ENCODE results near the gene NUDT12. TPM values are rescaled to one million over a fixed set of nuclear protein-coding genes. Genes with fewer than 3 reads are reported as not detected.

NUDT12 gene
- total RNA-seq, 1 experiment from 2014 or later, result 15.0 TPM

DNA sequence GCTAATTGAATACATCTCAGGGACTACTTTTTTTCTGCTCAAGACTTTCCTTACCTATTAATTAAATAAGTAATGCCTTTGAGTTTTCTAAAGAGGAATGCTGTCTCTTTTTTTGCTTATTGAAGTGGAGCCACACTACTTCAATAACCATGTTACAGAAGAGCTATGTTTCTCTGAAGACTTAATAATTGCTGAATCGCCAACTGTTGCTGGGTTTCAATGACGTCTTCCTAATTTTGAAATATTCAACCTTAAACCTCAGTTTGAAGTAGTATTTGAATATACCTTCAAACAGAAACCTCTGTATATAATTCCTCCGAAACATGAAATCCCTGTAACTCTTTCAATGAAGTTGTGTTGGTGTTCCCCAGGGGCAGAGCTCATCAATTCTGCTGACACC is 21.0 kb downstream of the NUDT12 start:
- no peak for DNase-seq (ENCODE audit: low read depth)

- no peak for DNase-seq (ENCODE audit: low read depth)
Measured at GRCh38 chr5:103541114-103541513, 21.5 kb downstream of the NUDT12 start.

DNA sequence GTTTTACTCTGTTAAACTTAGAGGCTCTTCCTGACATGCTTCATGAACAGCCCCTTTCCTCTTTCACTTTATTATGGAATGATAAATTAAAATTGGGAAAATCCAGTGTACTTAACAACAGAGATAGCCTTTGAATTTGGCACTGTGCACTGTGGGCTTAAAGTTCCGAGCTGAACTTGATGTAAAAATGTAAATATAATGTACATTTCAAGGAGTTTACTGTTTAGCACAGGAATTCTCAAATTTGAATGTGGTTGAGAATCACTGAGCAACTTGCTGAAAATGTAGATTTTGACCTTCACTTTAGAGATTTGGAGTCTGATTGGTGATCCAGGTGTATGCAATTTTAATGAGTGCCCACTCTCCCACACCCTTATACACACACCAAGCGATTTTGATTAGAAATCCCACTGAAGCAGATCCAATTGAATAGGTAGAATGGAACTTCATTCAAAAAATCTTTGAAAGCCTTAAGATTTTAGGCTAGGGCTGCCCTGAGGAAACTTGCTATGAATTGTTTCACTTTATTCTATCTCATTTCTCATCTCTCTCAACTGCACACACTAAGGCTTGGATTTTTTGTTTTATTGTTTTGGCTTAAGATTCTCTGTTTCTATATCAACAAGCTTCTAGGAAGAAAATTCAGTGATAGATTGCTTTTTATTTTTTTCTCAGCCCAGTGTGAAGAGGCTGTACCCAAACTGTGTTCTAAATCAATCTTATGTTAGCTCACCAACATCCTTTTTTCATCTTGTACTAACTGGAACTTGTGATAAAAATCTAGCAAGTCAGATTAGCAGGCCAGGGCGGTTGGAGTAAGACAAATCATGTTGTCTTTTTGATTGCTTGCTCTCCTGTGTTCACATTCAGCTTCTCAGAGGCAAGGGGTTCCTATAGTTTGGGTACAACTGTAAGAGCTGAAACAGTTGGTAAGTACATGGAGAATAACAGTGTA is 22.9 kb downstream of the NUDT12 start:
- no peak for DNase-seq (ENCODE audit: low read depth)

- DNase-seq (ENCODE audit: low read depth), result no peak
Measured at GRCh38 chr5:103532086-103532734, 30.4 kb downstream of the NUDT12 start.

DNA sequence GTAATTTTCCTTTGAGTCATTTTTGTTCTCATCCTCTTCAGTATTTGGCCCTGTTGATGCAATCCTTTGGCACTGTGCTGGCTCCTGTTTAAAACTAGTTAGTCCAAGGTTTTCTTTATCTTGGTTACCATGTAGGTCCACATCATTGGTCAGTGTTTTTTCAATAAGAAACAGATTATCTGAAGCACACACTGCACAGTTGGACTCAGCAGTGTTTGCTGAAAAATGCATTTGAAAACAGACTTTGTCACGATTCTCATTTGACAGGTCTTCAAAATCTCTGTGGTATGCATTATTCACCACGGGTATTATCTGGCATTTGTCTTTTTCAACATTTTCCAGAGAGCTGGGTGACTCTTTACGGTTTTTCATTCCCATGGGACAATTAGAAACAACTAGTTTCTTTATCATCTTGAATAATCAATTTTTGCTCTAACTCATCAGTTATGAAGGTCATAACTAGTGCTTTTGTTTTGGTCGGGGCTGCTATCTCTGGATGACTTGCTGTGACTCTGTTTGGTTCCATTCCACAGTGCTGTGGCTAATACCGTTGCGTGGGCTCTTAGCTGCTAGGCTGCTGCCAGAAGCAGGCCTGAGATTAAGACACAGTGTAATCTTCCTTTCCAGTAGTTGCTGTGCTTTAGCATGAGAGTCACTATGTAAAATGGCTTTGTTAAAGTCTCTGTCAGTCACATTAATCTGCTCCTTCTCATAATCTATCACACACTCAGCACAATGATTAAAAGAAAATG is 36.2 kb downstream of the NUDT12 start:
- DNase-seq (ENCODE audit: low read depth), result no peak

- no peak for DNase-seq (ENCODE audit: low read depth)
Measured at GRCh38 chr5:103525361-103525760, 37.2 kb downstream of the NUDT12 start.

DNA sequence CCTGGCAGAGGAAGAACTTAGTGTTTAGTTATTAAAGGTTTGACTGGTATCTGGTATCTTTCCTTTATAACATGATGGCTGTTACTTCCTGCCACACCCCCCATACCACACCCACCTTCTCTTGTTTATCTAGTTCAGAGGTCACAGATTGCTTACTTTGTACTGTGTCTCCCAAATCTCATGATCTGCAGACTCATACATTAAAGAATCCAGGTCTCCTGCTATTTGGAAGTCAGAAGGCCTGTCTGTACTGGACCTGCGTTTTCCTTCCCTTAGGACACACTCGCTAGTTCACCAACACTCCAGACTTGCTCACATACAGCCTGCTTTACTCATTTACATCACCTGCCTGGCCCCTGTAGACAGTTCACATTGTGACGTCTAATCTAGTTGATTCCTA is 39.3 kb downstream of the NUDT12 start:
- DNase-seq (ENCODE audit: low read depth), result peak; percentile 2

- no peak for DNase-seq (ENCODE audit: low read depth)
Measured at GRCh38 chr5:103522586-103522985, 40.0 kb downstream of the NUDT12 start.

DNA sequence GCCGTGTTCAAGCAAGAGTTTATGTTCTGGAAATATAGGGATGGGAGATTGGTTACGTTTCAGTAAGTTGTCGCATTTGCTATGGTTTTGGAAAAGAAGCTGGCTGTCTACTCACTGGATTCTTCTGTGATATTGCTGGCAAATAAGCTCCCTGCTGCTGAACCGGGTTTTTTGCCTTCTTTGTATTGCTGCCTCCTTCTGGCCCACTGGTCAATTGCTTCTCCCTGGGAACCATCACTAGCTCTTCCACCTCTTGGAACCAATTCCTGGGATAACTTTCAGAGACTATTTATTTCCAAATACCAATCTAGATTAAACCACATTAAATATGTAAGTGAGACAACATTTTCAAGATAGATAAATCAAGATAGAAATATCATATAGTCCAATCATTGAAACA is 43.0 kb downstream of the NUDT12 start:
- peak; percentile 9 for DNase-seq (ENCODE audit: low read depth)

DNA sequence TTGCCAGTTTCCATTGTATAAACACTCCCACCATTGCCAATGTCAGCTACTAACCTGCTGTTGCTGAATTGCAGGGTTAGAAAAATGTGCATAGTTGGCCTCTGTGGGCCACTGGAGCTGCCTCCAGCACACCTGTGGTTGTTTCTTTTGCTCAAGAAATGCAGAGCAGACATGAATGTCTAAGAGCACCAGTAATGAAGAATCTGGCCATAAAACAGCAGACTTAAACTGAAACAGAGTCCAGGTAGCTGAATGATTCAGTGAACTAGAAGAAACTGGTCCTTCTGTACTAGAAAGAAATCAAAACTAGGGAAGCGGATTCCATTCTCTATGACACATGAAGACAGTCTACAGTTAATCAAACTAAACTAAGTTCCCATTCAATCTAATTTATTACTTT is 48.2 kb downstream of the NUDT12 start:
- DNase-seq (ENCODE audit: low read depth), result no peak

DNA sequence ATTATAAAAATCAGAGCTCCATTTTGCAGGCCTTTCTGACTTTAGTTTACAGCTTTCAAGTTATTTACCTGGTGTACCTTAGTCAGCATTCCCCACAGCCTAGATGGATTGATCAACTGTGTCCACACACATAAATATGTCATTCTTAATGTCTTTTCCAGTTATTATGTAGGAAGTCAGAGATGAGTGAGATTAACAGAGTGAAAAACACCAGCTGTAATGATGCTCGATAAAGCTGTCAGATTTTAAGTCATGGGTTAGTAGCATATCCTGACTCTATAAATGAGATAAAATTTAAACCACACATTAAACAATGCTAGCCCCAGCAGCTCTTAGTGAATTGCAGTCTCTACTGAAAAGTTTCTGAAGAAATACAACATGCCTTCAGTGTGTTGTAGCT is 48.9 kb downstream of the NUDT12 start:
- no peak for DNase-seq (ENCODE audit: low read depth)

DNA sequence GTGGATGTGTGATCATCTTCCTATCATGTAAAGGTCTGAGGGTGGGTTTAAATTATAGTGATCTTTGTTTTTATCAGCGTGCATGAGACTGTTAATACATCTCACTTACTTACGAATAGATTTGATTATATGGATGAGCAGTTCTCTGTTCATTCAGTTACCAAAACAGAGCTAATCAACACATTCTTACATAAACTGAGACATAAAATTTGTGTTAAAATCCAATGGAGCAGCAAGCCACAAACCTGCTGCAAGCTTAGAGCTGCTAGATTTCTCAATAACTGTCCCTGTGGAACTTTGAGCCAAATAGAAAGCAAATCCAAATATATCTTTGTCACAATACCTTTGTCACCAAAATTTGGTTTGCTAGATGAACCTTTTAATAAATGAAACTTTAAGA is 50.1 kb downstream of the NUDT12 start:
- DNase-seq (ENCODE audit: low read depth), result no peak

GRCh38 chr5:103511554-103511885 is 51.1 kb downstream of the NUDT12 start:
- DNase-seq (ENCODE audit: low read depth), result peak; percentile 76

- DNase-seq (ENCODE audit: low read depth), result no peak
Measured at GRCh38 chr5:103510851-103511553, 51.6 kb downstream of the NUDT12 start.

GRCh38 chr5:103505581-103506305 is 56.8 kb downstream of the NUDT12 start:
- peak; percentile 61 for DNase-seq (ENCODE audit: low read depth)

DNA sequence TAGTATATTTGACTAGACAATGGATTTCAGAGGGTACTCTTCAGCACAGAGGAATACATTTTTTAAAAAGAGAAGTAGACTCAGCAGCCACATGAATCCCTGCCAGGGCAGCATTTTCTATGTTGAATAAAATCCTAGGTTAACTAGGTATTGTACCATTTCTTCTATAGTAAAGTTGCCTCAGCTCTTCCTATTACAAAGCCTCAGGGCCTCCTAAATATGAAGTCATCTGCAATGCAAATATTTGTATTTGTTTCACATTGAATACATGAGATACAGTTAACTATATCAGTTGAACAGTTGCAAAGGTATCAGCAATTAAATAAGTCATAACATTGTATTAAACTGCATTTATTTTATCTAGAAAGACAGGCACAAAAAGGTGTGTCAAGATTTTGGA is 59.5 kb downstream of the NUDT12 start:
- DNase-seq (ENCODE audit: low read depth), result no peak

DNA sequence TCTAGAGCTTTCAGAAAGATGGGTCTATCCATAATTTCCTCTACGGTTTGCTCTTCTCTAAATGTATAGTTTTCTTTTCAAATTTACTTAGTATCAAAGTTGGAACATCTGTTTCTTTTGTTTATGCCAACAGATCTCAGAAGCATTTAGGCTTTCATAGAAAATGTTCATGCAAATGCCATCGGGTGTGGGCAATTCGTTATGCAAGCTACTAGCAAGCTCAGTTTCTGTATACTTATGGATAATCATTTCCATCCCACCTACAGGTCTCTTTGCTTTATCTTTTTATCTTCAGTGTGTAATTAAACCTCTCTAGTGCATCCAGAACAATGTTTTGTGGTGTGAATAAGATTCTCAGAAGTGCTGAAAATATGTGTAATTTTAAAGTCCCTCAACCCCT is 59.9 kb downstream of the NUDT12 start:
- DNase-seq (ENCODE audit: low read depth), result no peak
